OCI-M1 (cell line): ENCODE data around the gene TFDP1.
A peak's percentile ranks its signal among the peaks of the same experiment; 100 is the strongest.
"Not testable (repeated sequence)": the region's sequence is repeated elsewhere in the genome, so short reads cannot be mapped to it uniquely, and the experiment has no call there.

Source experiments
- DNase-seq: peaks from one replicate; lab custom pipeline; 2025; lab: John Stamatoyannopoulos, UW

The TFDP1 gene

DNA sequence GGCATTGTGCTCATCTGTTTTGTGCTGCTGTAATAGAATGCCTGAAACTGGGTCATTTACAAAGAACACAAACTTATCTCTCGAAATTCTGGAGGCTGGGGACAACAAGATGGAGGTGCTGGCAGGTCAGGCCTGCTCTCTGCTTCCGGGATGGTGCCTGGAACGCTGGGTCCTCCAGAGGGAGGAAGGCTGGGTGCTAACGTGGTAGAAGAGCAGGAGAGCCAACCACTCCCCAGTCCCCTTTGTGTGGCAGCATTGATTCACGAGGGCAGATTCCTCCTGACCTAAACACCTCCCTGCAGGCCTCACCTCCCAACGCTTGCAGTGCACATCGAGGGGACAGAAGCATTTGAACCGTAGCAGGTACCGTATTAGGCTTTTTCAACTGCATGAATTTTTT lies 34.1 kb upstream of the TFDP1 start:
- DNase-seq: no peak

DNA sequence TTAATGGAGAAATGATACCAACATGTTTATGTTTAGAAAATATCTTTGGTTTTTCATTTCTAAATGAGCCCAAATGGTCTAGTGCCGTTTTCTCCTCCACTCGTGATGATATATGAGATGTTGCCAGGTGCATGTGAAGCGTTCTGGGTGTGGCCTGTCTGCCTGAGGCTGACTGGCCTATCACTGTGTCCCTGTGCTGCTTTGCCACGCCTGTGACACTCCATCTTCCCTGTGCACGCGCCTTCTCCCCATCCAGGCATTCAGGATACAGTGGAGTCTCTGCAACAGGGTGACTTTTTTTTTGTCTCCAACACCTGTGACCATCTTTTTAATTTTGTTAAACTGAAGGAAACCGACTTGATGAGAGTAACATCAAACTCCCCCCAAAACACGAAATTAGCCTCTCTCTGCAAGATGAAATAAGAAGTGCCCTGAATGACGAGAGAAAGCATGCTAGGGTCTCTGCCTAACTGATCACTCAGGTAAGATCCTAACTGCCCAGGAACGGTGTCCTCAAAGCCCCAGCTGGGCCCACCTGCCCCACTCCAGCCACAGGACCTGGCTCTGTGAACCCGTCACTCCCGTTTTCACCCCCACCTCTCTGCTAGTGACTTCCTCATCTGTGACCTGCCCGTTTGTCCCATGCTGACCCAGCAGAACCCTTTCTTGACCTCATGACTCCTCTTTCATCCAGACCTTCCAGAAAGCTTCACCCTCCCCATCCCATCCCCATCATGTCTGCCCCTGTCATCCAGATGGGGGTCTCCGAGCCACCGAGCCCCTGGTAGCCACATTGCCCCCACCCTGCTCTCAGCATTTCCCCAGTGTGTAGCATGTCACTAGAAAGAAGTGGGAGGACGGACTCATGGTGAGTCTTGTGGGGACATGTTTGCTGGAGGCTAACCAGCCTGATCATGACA lies 33.2 kb upstream of the TFDP1 start:
- no peak for DNase-seq

GRCh38 chr13:113552079-113552478 lies 32.5 kb upstream of the TFDP1 start:
- DNase-seq: no peak

GRCh38 chr13:113552786-113553434 lies 31.6 kb upstream of the TFDP1 start:
- no peak for DNase-seq

- no peak for DNase-seq
Measured at GRCh38 chr13:113553511-113554332, 30.8 kb upstream of the TFDP1 start.

DNA sequence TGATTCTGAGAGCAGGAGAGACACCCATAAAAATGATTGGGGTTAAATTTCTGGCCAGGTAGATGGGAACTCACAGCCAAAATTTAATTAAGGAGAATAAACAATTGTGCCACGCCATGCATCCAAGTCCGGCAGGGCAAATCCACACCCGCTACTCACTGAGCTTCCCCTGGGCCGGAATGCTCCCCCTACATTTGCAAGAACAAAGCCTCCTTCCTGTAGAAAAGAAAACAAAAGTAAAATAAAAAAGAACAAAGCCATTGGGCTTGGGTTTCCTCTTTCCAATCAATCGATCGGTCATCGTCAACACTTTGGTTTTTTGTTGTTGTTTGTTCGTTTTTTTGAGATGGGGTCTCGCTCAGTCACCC lies 30.2 kb upstream of the TFDP1 start:
- DNase-seq: no peak

GRCh38 chr13:113555141-113555540 lies 29.4 kb upstream of the TFDP1 start:
- no peak for DNase-seq

DNA sequence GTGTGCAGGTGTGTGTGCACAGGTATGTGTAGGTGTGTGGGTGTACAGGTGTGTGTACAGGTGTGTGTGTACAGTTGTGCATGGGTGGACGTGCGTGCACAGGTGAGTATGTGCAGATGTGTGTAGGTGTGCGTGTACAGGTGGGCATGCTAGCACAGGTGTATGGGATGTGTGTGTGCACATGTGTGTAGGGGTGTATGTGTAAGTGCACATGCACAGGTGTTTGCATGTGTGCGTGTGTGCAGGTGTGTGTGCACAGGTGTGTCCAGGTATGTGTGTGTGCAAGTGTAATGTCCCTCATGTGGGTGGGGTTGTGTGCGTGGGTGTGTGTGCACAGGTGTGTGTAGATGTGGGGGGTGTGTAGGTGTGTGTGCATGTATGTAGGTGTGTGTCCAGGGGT lies 27.5 kb upstream of the TFDP1 start:
- no peak for DNase-seq

DNA sequence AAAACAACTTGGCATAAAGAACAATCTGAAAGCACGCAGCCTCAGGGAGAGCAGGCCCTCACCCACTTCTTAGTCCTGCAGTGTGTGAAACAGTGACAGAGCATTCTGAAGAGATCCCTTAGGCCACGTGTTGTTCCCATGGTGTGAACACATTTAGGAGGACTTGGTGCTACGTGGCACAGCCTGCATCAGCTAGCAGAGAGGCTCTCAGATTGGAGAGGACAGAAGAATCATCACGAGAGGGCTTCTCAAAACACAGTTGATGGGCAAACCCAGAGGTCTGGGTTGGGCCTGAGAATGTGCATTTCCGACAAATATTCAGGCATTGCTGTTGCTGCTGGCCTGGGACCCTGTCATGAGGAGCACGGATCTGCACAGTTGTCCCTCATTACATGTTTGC lies 26.1 kb upstream of the TFDP1 start:
- DNase-seq: no peak

GRCh38 chr13:113559061-113559460 lies 25.5 kb upstream of the TFDP1 start:
- no peak for DNase-seq

- no peak for DNase-seq
Measured at GRCh38 chr13:113559901-113560644, 24.5 kb upstream of the TFDP1 start.

DNA sequence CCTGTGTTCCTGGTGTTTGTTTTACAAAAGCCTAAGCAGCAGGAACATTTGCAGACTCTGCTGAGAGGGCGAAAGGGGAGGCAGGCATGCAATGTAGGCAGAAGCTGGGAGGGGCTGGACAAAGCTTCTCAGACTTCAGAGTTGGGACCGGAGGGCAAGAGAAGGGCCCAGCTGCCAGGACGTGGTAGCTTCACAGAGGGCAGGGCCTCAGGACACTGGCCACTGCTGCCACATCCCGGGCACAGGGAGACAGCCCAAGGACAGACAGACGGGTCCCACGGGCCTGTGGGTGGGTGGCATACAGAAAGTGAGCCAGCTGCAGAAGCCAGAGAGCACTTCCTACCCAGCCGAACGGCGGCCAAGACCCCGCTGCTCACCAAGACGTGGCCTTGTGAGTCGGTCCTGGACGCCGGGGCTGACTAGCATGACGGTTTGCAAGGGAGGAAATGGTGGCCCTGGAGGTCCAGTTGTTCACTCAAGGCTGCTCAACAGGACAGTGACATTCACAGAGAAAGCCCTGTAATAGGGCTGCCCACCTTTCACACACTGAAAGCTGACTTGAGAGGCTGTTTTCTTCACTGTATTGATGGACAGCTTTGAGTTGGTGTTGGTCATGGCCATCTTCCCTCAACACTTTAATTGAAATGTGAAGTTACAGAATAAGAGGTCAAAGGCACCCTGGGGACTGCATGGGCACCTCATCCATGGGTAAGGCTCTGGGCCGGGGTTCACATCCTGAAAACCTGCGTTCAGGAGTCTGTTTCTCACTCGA lies 23.7 kb upstream of the TFDP1 start:
- no peak for DNase-seq

GRCh38 chr13:113561417-113562084 lies 23.0 kb upstream of the TFDP1 start:
- DNase-seq: no peak

DNA sequence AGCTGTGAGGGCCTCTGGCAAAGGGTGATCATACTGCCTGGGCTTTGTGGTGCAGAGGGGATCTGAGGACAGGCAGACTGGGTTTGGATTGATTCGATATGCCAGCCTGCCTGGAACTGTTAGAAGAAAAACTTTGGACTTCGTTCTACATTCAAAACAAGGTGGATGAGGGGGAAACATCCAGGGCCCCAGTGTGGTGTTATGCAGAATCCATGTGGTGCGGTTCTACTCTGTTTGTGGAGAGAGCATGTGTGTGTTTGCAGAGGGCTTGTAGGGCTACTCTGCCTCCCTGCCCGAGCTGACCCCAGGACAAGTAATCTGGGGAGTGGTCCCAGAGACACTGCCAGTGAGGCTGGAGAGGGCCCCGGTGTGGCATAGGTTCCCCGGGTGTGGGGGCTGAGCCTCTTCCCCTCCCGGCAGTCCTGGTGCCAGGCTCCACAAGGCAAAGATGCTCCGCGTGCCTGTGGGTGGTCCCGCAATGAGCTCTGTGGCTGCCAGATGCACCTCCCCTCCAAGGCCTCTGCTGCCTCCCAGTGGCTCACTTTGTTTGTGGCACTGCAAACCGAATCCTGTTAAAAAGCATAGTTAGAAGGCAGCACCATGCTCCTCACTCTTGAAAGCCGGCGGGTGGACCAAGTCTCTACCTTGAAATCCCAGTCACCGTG lies 22.3 kb upstream of the TFDP1 start:
- peak; percentile 76 for DNase-seq

- no peak for DNase-seq
Measured at GRCh38 chr13:113562844-113563243, 21.7 kb upstream of the TFDP1 start.

- not testable (repeated sequence) for DNase-seq
Measured at GRCh38 chr13:113563511-113563910, 21.0 kb upstream of the TFDP1 start.

GRCh38 chr13:113564331-113565023 lies 20.1 kb upstream of the TFDP1 start:
- DNase-seq: no peak

GRCh38 chr13:113565526-113566226 lies 18.9 kb upstream of the TFDP1 start:
- DNase-seq: no peak

- no peak for DNase-seq
Measured at GRCh38 chr13:113566227-113566561, 18.4 kb upstream of the TFDP1 start.
